Stimulated activated CD8-positive, alpha-beta memory T cell treated with anti-CD3 and anti-CD28 coated beads, Interleukin-7, amount 100 ng/mL, for 48 hours (primary cell): ENCODE results near the gene TMEM72.

Source experiments
- DNase-seq, 2 donors: peaks; one replicate each; pipeline ENCODE4 v3.0.0-alpha.2; 2020; ENCODE audit warnings: low read depth in 1 of 2; ENCODE audit errors: extremely low read depth in 1 of 2

The TMEM72 gene

GRCh38 chr10:44916429-44916828 lies 5.3 kb downstream of the TMEM72 start:
- DNase-seq, result no peak

GRCh38 chr10:44917848-44918247 lies 6.7 kb downstream of the TMEM72 start:
- DNase-seq, result no peak

- no peak for DNase-seq
Measured at GRCh38 chr10:44920252-44920651, 9.1 kb downstream of the TMEM72 start.

- no peak for DNase-seq
Measured at GRCh38 chr10:44921061-44921460, 9.9 kb downstream of the TMEM72 start.

GRCh38 chr10:44921506-44921905 lies 10.4 kb downstream of the TMEM72 start:
- DNase-seq, result no peak

GRCh38 chr10:44922021-44922420 lies 10.9 kb downstream of the TMEM72 start:
- no peak for DNase-seq

GRCh38 chr10:44922796-44923545 lies 11.8 kb downstream of the TMEM72 start:
- DNase-seq, result no peak

- DNase-seq, result no peak
Measured at GRCh38 chr10:44923611-44924010, 12.5 kb downstream of the TMEM72 start.

- DNase-seq, result no peak
Measured at GRCh38 chr10:44924261-44925040, 13.3 kb downstream of the TMEM72 start.

GRCh38 chr10:44925224-44925623 lies 14.1 kb downstream of the TMEM72 start:
- DNase-seq, result no peak

GRCh38 chr10:44925811-44926750 lies 14.9 kb downstream of the TMEM72 start:
- no peak for DNase-seq

GRCh38 chr10:44926751-44927351 lies 15.7 kb downstream of the TMEM72 start:
- DNase-seq, result no peak

- no peak for DNase-seq
Measured at GRCh38 chr10:44927352-44927751, 16.2 kb downstream of the TMEM72 start.

- DNase-seq, result no peak
Measured at GRCh38 chr10:44928462-44928861, 17.3 kb downstream of the TMEM72 start.

GRCh38 chr10:44929356-44930255 lies 18.5 kb downstream of the TMEM72 start:
- DNase-seq, result no peak

- DNase-seq, result no peak
Measured at GRCh38 chr10:44930904-44931620, 19.9 kb downstream of the TMEM72 start.

- no peak for DNase-seq
Measured at GRCh38 chr10:44931621-44932516, 20.7 kb downstream of the TMEM72 start.
